Fibroblast of villous mesenchyme (primary cell): ENCODE measurements around the gene RAB11FIP3. TPM values are rescaled to one million over a fixed set of nuclear protein-coding genes. Genes with fewer than 3 reads are reported as not detected.

ENCODE experiments used
- DNase-seq: peaks from one replicate; pipeline ENCODE4 v3.0.0-alpha.2; 2010; ENCODE audit warnings: low read depth
- H3K4me3 ChIP-seq: 2 replicates; pipeline ENCODE4 v1.5.1; 2011; ENCODE audit warnings: low read depth, mild to moderate bottlenecking, low read length
- CTCF ChIP-seq: IDR thresholded peaks from 2 replicates; pipeline ENCODE4 v1.5.1; 2012; ENCODE audit warnings: low read depth, mild to moderate bottlenecking, low read length; ENCODE audit not compliant: insufficient read depth
- total RNA-seq: library from RNA; depleted of rRNA; stranded (reverse); fragments of >200 nt; gene quantifications from 2 replicates; pipeline ENCODE4 v1.2.3, GENCODE V29; 2012

The RAB11FIP3 gene
- total RNA-seq, 1 donor, result 19.4 TPM

- no peak overlapping the region for H3K4me3 ChIP-seq
- TF ChIP-seq CTCF, result no peak
- no peak for DNase-seq
These were observed 18.6 kb downstream of the RAB11FIP3 start for GRCh38 chr16:444027-444426.

GRCh38 chr16:445566-445965 is 20.1 kb downstream of the RAB11FIP3 start:
- no peak for DNase-seq
- TF ChIP-seq CTCF, result no peak
- no peak overlapping the region for H3K4me3 ChIP-seq

GRCh38 chr16:450385-450784 is 24.9 kb downstream of the RAB11FIP3 start:
- TF ChIP-seq CTCF, result no peak
- H3K4me3 ChIP-seq, result no peak overlapping the region
- DNase-seq, result no peak

- TF ChIP-seq CTCF, result no peak
- peak; percentile 17 for DNase-seq
- no peak overlapping the region for H3K4me3 ChIP-seq
These were observed 25.5 kb downstream of the RAB11FIP3 start for GRCh38 chr16:450785-451512.

GRCh38 chr16:454397-454940 is 29.0 kb downstream of the RAB11FIP3 start:
- DNase-seq, result no peak
- TF ChIP-seq CTCF, result no peak

GRCh38 chr16:455453-455852 is 30.0 kb downstream of the RAB11FIP3 start:
- H3K4me3 ChIP-seq, result no peak overlapping the region
- no peak for TF ChIP-seq CTCF
- DNase-seq, result no peak

More at GRCh38 chr16:454397-454940, 29.0 kb downstream of the RAB11FIP3 start:
- no peak overlapping the region for H3K4me3 ChIP-seq
